B cell (primary cell): Measurements from ENCODE around the gene PNCK. TPM values are rescaled to one million over a fixed set of nuclear protein-coding genes. Genes with fewer than 3 reads are reported as not detected.

ENCODE experiments used
- ATAC-seq: fragments of 200-7000 bp; cut with Tn5 transposase; one replicate; pipeline ENCODE4 v1.10.0; 2021; ENCODE audit warnings: low read depth, mild to moderate bottlenecking, moderate number of reproducible peaks, moderate library complexity
- CTCF ChIA-PET: fragments of 350-600 bp; sonication (Branson Sonifier 250); formaldehyde crosslinking; loops from one replicate; lab custom pipeline; 2021; ENCODE audit warnings: antibody characterized with exemption, inconsistent platforms; lab: Charles Lee
- POLR2A ChIA-PET: fragments of 350-600 bp; sonication (Branson Sonifier 250); formaldehyde crosslinking; loops from one replicate; lab custom pipeline; 2021; ENCODE audit warnings: antibody characterized with exemption; lab: Charles Lee
- DNase-seq: peaks from one replicate; pipeline ENCODE4 v3.0.0; 2013
- H2AFZ ChIP-seq: 2 replicates; pipeline ENCODE4 v1.6.1; 2012; ENCODE audit warnings: mild to moderate bottlenecking, low read depth, low read length; ENCODE audit not compliant: insufficient read depth, poor library complexity, severe bottlenecking
- H3K27ac ChIP-seq, 2 donors: 1 replicate in 1 of 2; 2 replicates in 1 of 2; pipeline ENCODE4 v1.5.1; 2012 to 2013; ENCODE audit warnings: low read length in 2 of 2, mild to moderate bottlenecking in 2 of 2, moderate library complexity in 1 of 2
- H3K27me3 ChIP-seq, 4 experiments: fragments of 200-600 bp in 1 of 4; sonication (generic) in 1 of 4; replicated peaks in 1 of 4; 1 replicate in 2 of 4; 2 replicates in 2 of 4; pipeline versions ENCODE4 v1.6.1 to v1.7.0; 2013 to 2016; ENCODE audit warnings: low read length in 3 of 4, mild to moderate bottlenecking in 2 of 4, mixed read lengths in 1 of 4, moderate library complexity in 1 of 4; ENCODE audit not compliant: insufficient read depth in 4 of 4, control insufficient read depth in 3 of 4; ENCODE audit errors: control extremely low read depth in 1 of 4
- H3K36me3 ChIP-seq, 2 experiments: replicated peaks in 1 of 2; 1 replicate in 1 of 2; 2 replicates in 1 of 2; pipeline versions ENCODE4 v1.6.1 to v1.7.1; 2013; ENCODE audit warnings: low read length in 1 of 2; ENCODE audit not compliant: insufficient read depth in 2 of 2, control insufficient read depth in 1 of 2; ENCODE audit errors: control extremely low read depth in 1 of 2, extremely low read depth in 1 of 2
- H3K4me1 ChIP-seq, 2 donors: fragments of 200-600 bp in 1 of 2; sonication (generic) in 1 of 2; 1 replicate in 1 of 2; 2 replicates in 1 of 2; pipeline versions ENCODE4 v1.5.1 to v1.6.1; 2013 to 2017; ENCODE audit warnings: low read length in 2 of 2; ENCODE audit not compliant: control insufficient read depth in 2 of 2, insufficient read depth in 2 of 2
- H3K4me2 ChIP-seq: replicated peaks from 2 replicates; pipeline ENCODE3; 2012; ENCODE audit warnings: mild to moderate bottlenecking, low read depth, low read length; ENCODE audit not compliant: poor library complexity, severe bottlenecking
- H3K4me3 ChIP-seq, 5 experiments: fragments of 200-600 bp in 1 of 5; sonication (generic) in 1 of 5; 1 replicate in 3 of 5; 2 replicates in 2 of 5; pipeline versions ENCODE4 v1.5.1 to v1.7.0; 2011 to 2016; ENCODE audit warnings: low read length in 4 of 5, mild to moderate bottlenecking in 4 of 5, low read depth in 2 of 5, control low read depth in 1 of 5, moderate library complexity in 1 of 5; ENCODE audit not compliant: insufficient read depth in 1 of 5; ENCODE audit errors: control extremely low read depth in 1 of 5, extremely low read depth in 1 of 5
- H3K79me2 ChIP-seq: fragments of 200-600 bp; sonication (generic); one replicate; pipeline ENCODE4 v1.6.0; 2016; ENCODE audit warnings: low read length; ENCODE audit not compliant: control insufficient read depth, insufficient read depth
- H3K9ac ChIP-seq: fragments of 200-600 bp; sonication (generic); 2 replicates; pipeline ENCODE4 v1.6.1; 2017; ENCODE audit warnings: mild to moderate bottlenecking, low read length, moderate library complexity
- H3K9me3 ChIP-seq, 3 donors: one replicate each; pipeline versions ENCODE4 v1.6.1 to v1.7.1; 2013; ENCODE audit warnings: low read length in 2 of 3; ENCODE audit not compliant: control insufficient read depth in 2 of 3, insufficient read depth in 1 of 3; ENCODE audit errors: control extremely low read depth in 1 of 3
- H4K20me1 ChIP-seq: 2 replicates; pipeline ENCODE4 v1.6.0; 2012; ENCODE audit warnings: mild to moderate bottlenecking, low read length; ENCODE audit not compliant: insufficient read depth, control insufficient read depth, poor library complexity, severe bottlenecking
- H3K27ac Mint-ChIP-seq: one replicate; pipeline ENCODE4 v1.8.0; 2021; ENCODE audit warnings: mixed read lengths
- H3K27me3 Mint-ChIP-seq: one replicate; pipeline ENCODE4 v1.8.0; 2021; ENCODE audit warnings: mixed read lengths
- H3K4me1 Mint-ChIP-seq: one replicate; pipeline ENCODE4 v1.8.0; 2021; ENCODE audit warnings: mixed read lengths
- H3K4me3 Mint-ChIP-seq: one replicate; pipeline ENCODE4 v1.8.0; 2021; ENCODE audit warnings: mixed read lengths
- H3K9me3 Mint-ChIP-seq: one replicate; pipeline ENCODE4 v1.8.0; 2022; ENCODE audit warnings: mixed read lengths; ENCODE audit not compliant: insufficient read depth
- CTCF ChIP-seq: fragments of 200-600 bp; IDR thresholded peaks from one replicate; pipeline ENCODE4 v1.8.0; 2022; ENCODE audit warnings: antibody characterized with exemption, mild to moderate bottlenecking
- EZH2 ChIP-seq: IDR thresholded peaks from 2 replicates; pipeline ENCODE4 v1.6.1; 2012; ENCODE audit warnings: borderline replicate concordance, low read depth, mild to moderate bottlenecking, moderate library complexity, low read length; ENCODE audit not compliant: insufficient read depth, poor library complexity, severe bottlenecking
- WGBS: methylation state at CpG from one replicate; pipeline ENCODE4 v1.1.5; 2013; ENCODE audit warnings: missing lambda C conversion rate; ENCODE audit not compliant: insufficient coverage; 5-methylcytosine and 5-hydroxymethylcytosine counted together
- intact Hi-C: fragments of 100-400 bp; cut with micrococcal nuclease; formaldehyde crosslinking; loops from one replicate; pipeline ENCODE4 v1.10.0; 2022
- polyA plus RNA-seq: library from polyadenylated mRNA; depleted of rRNA; stranded (reverse); fragments of >200 nt; gene quantifications from 2 replicates; pipeline ENCODE4 v1.2.3, GENCODE V29; 2012
- total RNA-seq, 2 donors: library from RNA; stranded (reverse); fragments of 120-200 nt in 1 of 2; gene quantifications; 1 replicate in 1 of 2; 2 replicates in 1 of 2; pipeline versions ENCODE4 v1.2.3 to v1.2.4, GENCODE V29; 2013 to 2022

The PNCK gene
- total and polyA plus RNA-seq, 2 donors (not counting 1 experiment from before 2014, with no cell fraction given) = 0.99 TPM; not detected in 1

- WGBS = under 1% methylated on average over 23 of the region's 66 CpGs
- Mint-ChIP-seq H3K27me3 (no peaks in the 10 kb centered on the region), H3K9me3 (no peaks in the 10 kb centered on the region), H3K4me3 (peak within 1 kb of the TSS; percentile 83), H3K27ac (no peak within 1 kb of the TSS), H3K4me1 (no peaks in the 10 kb centered on the region)
- no peaks in the 10 kb centered on the region for H4K20me1 ChIP-seq
- peaks cover 0 to 13% (median 1%) of the 10 kb centered on the region in 4 experiments for H3K27me3 ChIP-seq
- intact Hi-C loops = no loop called here
- DNase-seq (peak; percentile 59), ATAC-seq (peak; percentile 62)
- H3K9me3 ChIP-seq = no peaks in the 10 kb centered on the region
- H3K36me3 ChIP-seq = no peaks in the 10 kb centered on the region
- peak within 1 kb of the TSS; percentile 69 for H2AFZ ChIP-seq
- H3K4me1 ChIP-seq = peaks cover 0 to 4% of the 10 kb centered on the region in 2 donors
- H3K79me2 ChIP-seq = no peaks in the 10 kb centered on the region
- ChIA-PET CTCF (interaction anchor here (0.8 to 1.5 kb wide), 6 partner anchors 21 to 280 kb away, joined by 3 to 5 read pairs (median 4); no protein-coding TSS in a partner anchor), POLR2A (interaction anchor here (0.7 kb wide), 1 partner anchor 240 kb away, joined by 6 read pairs; no protein-coding TSS in a partner anchor)
- H3K9ac ChIP-seq = peak within 1 kb of the TSS; percentile 47
- H3K4me3 ChIP-seq = peak within 1 kb of the TSS in 4 of 5 experiments; percentile 26 to 48 (median 38)
- no peak for TF ChIP-seq EZH2
- TF ChIP-seq CTCF = peak; percentile 39
- H3K4me2 ChIP-seq = peak within 1 kb of the TSS; percentile 58
- no peak within 1 kb of the TSS for H3K27ac ChIP-seq
These were observed 13.8 kb upstream of the PNCK start, which contains the start of gene SLC6A8 for GRCh38 chrX:153687121-153688039. SLC6A8 (plus strand) TSS chrX:153687926; CDS start chrX:153688575, 649 bp downstream.
